H1 (cell line): ENCODE data around the gene ANXA5. TPM values are rescaled to one million over a fixed set of nuclear protein-coding genes. Genes with fewer than 3 reads are reported as not detected.
"Not testable (repeated sequence)": the region's sequence is repeated elsewhere in the genome, so short reads cannot be mapped to it uniquely, and the experiment has no call there.

Source experiments
- CTCF ChIA-PET: fragments of 300-600 bp; sonication (Branson Sonifier 250); formaldehyde crosslinking; loops from one replicate; lab custom pipeline; 2021; ENCODE audit not compliant: partially characterized antibody; lab: Charles Lee
- POLR2A ChIA-PET: fragments of 300-600 bp; sonication (Branson Sonifier 250); formaldehyde crosslinking; loops from one replicate; lab custom pipeline; 2021; ENCODE audit warnings: inconsistent platforms; ENCODE audit not compliant: partially characterized antibody; lab: Charles Lee
- DNase-seq, 2 experiments: peaks; one replicate each; pipeline versions ENCODE4 v3.0.0 to v3.0.0-alpha.2; 2010 to 2022; ENCODE audit warnings: low spot score in 2 of 2, low read depth in 1 of 2, mixed read lengths in 1 of 2
- FAIRE-seq: peaks from 2 replicates; lab custom pipeline; 2011; peaks lifted over from hg19 to GRCh38; lab: Jason Lieb, UNC
- H2AFZ ChIP-seq: 2 replicates; pipeline ENCODE4 v1.8.1; 2012; ENCODE audit warnings: low read length, inconsistent platforms
- H2AK5ac ChIP-seq: 2 replicates; pipeline ENCODE4 v1.6.1; 2013; ENCODE audit warnings: low read depth, low read length
- H2BK120ac ChIP-seq: replicated peaks from 2 replicates; pipeline ENCODE3; 2013; ENCODE audit warnings: low read depth, low read length, inconsistent platforms
- H2BK12ac ChIP-seq: 2 replicates; pipeline ENCODE4 v1.6.1; 2013; ENCODE audit warnings: low read depth, low read length
- H2BK15ac ChIP-seq: 2 replicates; pipeline ENCODE4 v1.6.1; 2013; ENCODE audit warnings: low read length
- H2BK20ac ChIP-seq: 2 replicates; pipeline ENCODE4 v1.6.1; 2013; ENCODE audit warnings: low read length
- H2BK5ac ChIP-seq: 2 replicates; pipeline ENCODE4 v1.6.1; 2013; ENCODE audit warnings: low read depth, low read length
- H3K14ac ChIP-seq: 2 replicates; pipeline ENCODE4 v1.6.1; 2013; ENCODE audit warnings: inconsistent platforms; ENCODE audit not compliant: insufficient read length
- H3K18ac ChIP-seq: 2 replicates; pipeline ENCODE4 v1.6.1; 2013; ENCODE audit warnings: low read length; ENCODE audit errors: extremely low read depth
- H3K23ac ChIP-seq: 2 replicates; pipeline ENCODE4 v1.6.1; 2013; ENCODE audit warnings: inconsistent platforms; ENCODE audit not compliant: insufficient read length
- H3K23me2 ChIP-seq: 2 replicates; pipeline ENCODE4 v1.6.1; 2013; ENCODE audit warnings: low read depth, low read length
- H3K27ac ChIP-seq: 2 replicates; pipeline ENCODE4 v1.6.1; 2011; ENCODE audit warnings: low read depth, low read length, inconsistent platforms
- H3K27me3 ChIP-seq, 4 experiments: replicated peaks in 1 of 4; 1 replicate in 1 of 4; 2 replicates in 3 of 4; pipeline versions ENCODE4 v1.6.1 to v1.8.1; 2011 to 2013; ENCODE audit warnings: low read length in 3 of 4, mild to moderate bottlenecking in 3 of 4, inconsistent platforms in 2 of 4, mixed read lengths in 2 of 4, moderate library complexity in 1 of 4; ENCODE audit not compliant: control insufficient read depth in 3 of 4, insufficient read depth in 3 of 4; ENCODE audit errors: extremely low read depth in 1 of 4
- H3K36me3 ChIP-seq, 4 experiments: 2 replicates each; pipeline versions ENCODE4 v1.6.1 to v1.8.1; 2011 to 2013; ENCODE audit warnings: mild to moderate bottlenecking in 4 of 4, low read length in 3 of 4, moderate library complexity in 2 of 4, control low read depth in 1 of 4, inconsistent platforms in 1 of 4; ENCODE audit not compliant: insufficient read depth in 4 of 4, control insufficient read depth in 2 of 4
- H3K4ac ChIP-seq: replicated peaks from 2 replicates; pipeline ENCODE3; 2013; ENCODE audit warnings: low read length, low read depth, mixed read lengths, inconsistent platforms; ENCODE audit not compliant: insufficient read length
- H3K4me1 ChIP-seq, 4 experiments: replicated peaks in 1 of 4; 1 replicate in 1 of 4; 2 replicates in 3 of 4; pipeline versions ENCODE4 v1.6.1 to v1.8.1; 2011 to 2013; ENCODE audit warnings: low read length in 3 of 4, inconsistent platforms in 2 of 4, mixed read lengths in 1 of 4; ENCODE audit not compliant: insufficient read depth in 4 of 4, control insufficient read depth in 3 of 4
- H3K4me2 ChIP-seq, 2 experiments: 2 replicates each; pipeline versions ENCODE4 v1.6.1 to v1.8.1; 2011 to 2013; ENCODE audit warnings: low read depth in 2 of 2, low read length in 2 of 2, control low read depth in 1 of 2, inconsistent platforms in 1 of 2, mild to moderate bottlenecking in 1 of 2; ENCODE audit not compliant: insufficient read depth in 1 of 2
- H3K4me3 ChIP-seq, 4 experiments: fragments of 200-600, 300-600 bp in 1 of 4; sonication (generic), shearing (Covaris generic), sonication (Bioruptor Twin) in 1 of 4; 2 replicates each; pipeline versions ENCODE4 v1.5.1 to v1.8.1; 2011 to 2016; ENCODE audit warnings: low read length in 4 of 4, low read depth in 3 of 4, control low read depth in 2 of 4, inconsistent platforms in 2 of 4, mild to moderate bottlenecking in 2 of 4, mixed read lengths in 1 of 4, moderate library complexity in 1 of 4; ENCODE audit not compliant: insufficient read depth in 2 of 4; ENCODE audit errors: extremely low read depth in 1 of 4
- H3K56ac ChIP-seq: replicated peaks from 2 replicates; pipeline ENCODE3; 2013; ENCODE audit warnings: low read depth, mild to moderate bottlenecking, mixed read lengths, low read length, inconsistent platforms; ENCODE audit not compliant: insufficient read length
- H3K79me1 ChIP-seq: 2 replicates; pipeline ENCODE4 v1.6.1; 2013; ENCODE audit warnings: low read depth, low read length, control low read depth
- H3K79me2 ChIP-seq, 2 experiments: 2 replicates each; pipeline versions ENCODE4 v1.6.1 to v1.8.1; 2012 to 2013; ENCODE audit warnings: low read length in 2 of 2, mild to moderate bottlenecking in 2 of 2, inconsistent platforms in 1 of 2; ENCODE audit not compliant: insufficient read depth in 2 of 2, control insufficient read depth in 1 of 2
- H3K9ac ChIP-seq, 4 experiments: replicated peaks in 1 of 4; 1 replicate in 1 of 4; 2 replicates in 3 of 4; pipeline versions ENCODE4 v1.6.1 to v1.8.1; 2011 to 2013; ENCODE audit warnings: low read depth in 3 of 4, low read length in 3 of 4, control low read depth in 2 of 4, mild to moderate bottlenecking in 2 of 4, moderate library complexity in 2 of 4, inconsistent platforms in 1 of 4; ENCODE audit errors: extremely low read depth in 1 of 4
- H3K9me3 ChIP-seq, 2 experiments: 2 replicates each; pipeline versions ENCODE4 v1.6.1 to v1.8.1; 2012 to 2013; ENCODE audit warnings: mild to moderate bottlenecking in 2 of 2, moderate library complexity in 2 of 2, control low read depth in 1 of 2, inconsistent platforms in 1 of 2, low read depth in 1 of 2, low read length in 1 of 2, mixed read lengths in 1 of 2; ENCODE audit not compliant: insufficient read depth in 2 of 2
- H4K20me1 ChIP-seq, 2 experiments: replicated peaks in 1 of 2; 2 replicates each; pipeline versions ENCODE3 to v1.8.1; 2011 to 2013; ENCODE audit warnings: inconsistent platforms in 2 of 2, low read length in 2 of 2, mild to moderate bottlenecking in 1 of 2; ENCODE audit not compliant: insufficient read depth in 2 of 2, control insufficient read depth in 1 of 2
- H4K5ac ChIP-seq: 2 replicates; pipeline ENCODE4 v1.6.1; 2013; ENCODE audit warnings: low read length, low read depth, mixed read lengths, inconsistent platforms; ENCODE audit not compliant: insufficient read length
- H4K8ac ChIP-seq: 2 replicates; pipeline ENCODE4 v1.8.0; 2013; ENCODE audit warnings: mild to moderate bottlenecking, moderate library complexity, low read length, inconsistent platforms; ENCODE audit not compliant: insufficient read depth; ENCODE audit errors: extremely low read depth
- H4K91ac ChIP-seq: replicated peaks from 2 replicates; pipeline ENCODE3; 2013; ENCODE audit warnings: low read length, mixed read lengths, inconsistent platforms; ENCODE audit not compliant: insufficient read length
- WGBS, 2 experiments: shearing (Covaris generic) in 1 of 2; methylation state at CpG; one replicate each; pipeline versions ENCODE4 v1.1.6 to v1.1.7; 2013 to 2015; ENCODE audit warnings: low lambda C conversion rate in 2 of 2, mixed read lengths in 2 of 2, inconsistent platforms in 1 of 2, low coverage in 1 of 2, missing lambda C conversion rate in 1 of 2; ENCODE audit not compliant: insufficient replicate concordance in 2 of 2, insufficient coverage in 1 of 2, insufficient read length in 1 of 2; ENCODE audit errors: extremely low coverage in 1 of 2, missing lambda C conversion rate in 1 of 2; 5-methylcytosine and 5-hydroxymethylcytosine counted together
- polyA plus RNA-seq, 7 experiments: library from polyadenylated mRNA; depleted of rRNA in 3 of 7; stranded (reverse) in 5 of 7; unstranded in 2 of 7; fragments of >200 nt in 5 of 7; fragments of 200-250 nt in 2 of 7; gene quantifications; 1 replicate in 5 of 7; 2 replicates in 1 of 7; 4 replicates in 1 of 7; pipeline versions ENCODE4 v1.2.1 to v1.2.3, GENCODE V29; 2011 to 2013; ENCODE audit warnings: missing spikeins in 2 of 7, mixed read lengths in 2 of 7
- total RNA-seq: library from RNA; stranded (reverse); fragmentation: NEBNext Ultra II Directional; extraction: Animal tissue kit (Norgen Biotek cat#: 25700); gene quantifications from 2 replicates; pipeline ENCODE4 v1.2.1, GENCODE V29; 2021

ANXA5 gene
- total and polyA plus RNA-seq, 2 of the 8 experiments (the other 6 are each of a cell fraction or from before 2014, with no cell fraction given): 213 to 221 TPM

DNA sequence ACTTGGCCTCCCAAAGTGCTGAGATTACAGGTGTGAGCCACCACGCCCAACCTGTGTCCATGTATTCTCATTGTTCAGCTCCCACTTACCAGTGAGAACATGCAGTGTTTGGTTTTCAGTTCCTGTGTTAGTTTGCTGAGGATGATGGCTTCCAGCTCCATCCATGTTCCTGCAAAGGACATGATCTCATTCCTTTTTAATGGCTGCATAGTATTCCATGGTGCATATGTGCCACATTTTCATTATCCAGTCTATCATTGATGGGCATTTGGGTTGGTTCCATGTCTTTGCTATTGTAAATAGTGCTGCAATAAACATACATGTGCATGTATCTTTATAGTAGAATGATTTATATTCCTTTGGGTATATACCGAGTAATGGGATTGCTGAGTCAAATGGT lies 33.0 kb upstream of the ANXA5 start:
- H3K36me3 ChIP-seq, H3K23ac ChIP-seq, H2BK15ac ChIP-seq, H2BK120ac ChIP-seq, H4K20me1 ChIP-seq, H3K9me3 ChIP-seq, H3K4me1 ChIP-seq, H2AK5ac ChIP-seq, H3K9ac ChIP-seq, H3K4me2 ChIP-seq, H3K14ac ChIP-seq, H3K4ac ChIP-seq, H3K4me3 ChIP-seq, H3K79me1 ChIP-seq, DNase-seq, H3K56ac ChIP-seq, H3K27me3 ChIP-seq, H3K27ac ChIP-seq, H3K18ac ChIP-seq, H4K5ac ChIP-seq, H3K79me2 ChIP-seq, H2BK12ac ChIP-seq, H2BK5ac ChIP-seq, H3K23me2 ChIP-seq, H2BK20ac ChIP-seq, POLR2A ChIA-PET, FAIRE-seq, H4K91ac ChIP-seq, H4K8ac ChIP-seq, H2AFZ ChIP-seq: not testable (repeated sequence)
- CTCF ChIA-PET: interaction anchor here (1.2 kb wide), 1 partner anchor 57 kb away, joined by 3 read pairs; no protein-coding TSS in a partner anchor
- 90% methylated on average over 2 of the region's 2 CpGs; no CpG with 5 or more reads in 1 of the 2 experiments for WGBS, 2 experiments
